GM12891 (cell line): ENCODE measurements around the gene CCDC13.

Experiments used
- POLR2A ChIP-seq: IDR thresholded peaks from 2 replicates; pipeline ENCODE4 v1.6.1; 2011; ENCODE audit warnings: low read depth, low read length, control low read depth
- POLR2AphosphoS5 ChIP-seq: IDR thresholded peaks from 2 replicates; pipeline ENCODE4 v1.6.1; 2011; ENCODE audit warnings: low read depth, low read length, control low read depth
- TAF1 ChIP-seq: IDR thresholded peaks from 2 replicates; pipeline ENCODE4 v1.6.1; 2011; ENCODE audit warnings: low read depth, low read length, control low read depth

DNA sequence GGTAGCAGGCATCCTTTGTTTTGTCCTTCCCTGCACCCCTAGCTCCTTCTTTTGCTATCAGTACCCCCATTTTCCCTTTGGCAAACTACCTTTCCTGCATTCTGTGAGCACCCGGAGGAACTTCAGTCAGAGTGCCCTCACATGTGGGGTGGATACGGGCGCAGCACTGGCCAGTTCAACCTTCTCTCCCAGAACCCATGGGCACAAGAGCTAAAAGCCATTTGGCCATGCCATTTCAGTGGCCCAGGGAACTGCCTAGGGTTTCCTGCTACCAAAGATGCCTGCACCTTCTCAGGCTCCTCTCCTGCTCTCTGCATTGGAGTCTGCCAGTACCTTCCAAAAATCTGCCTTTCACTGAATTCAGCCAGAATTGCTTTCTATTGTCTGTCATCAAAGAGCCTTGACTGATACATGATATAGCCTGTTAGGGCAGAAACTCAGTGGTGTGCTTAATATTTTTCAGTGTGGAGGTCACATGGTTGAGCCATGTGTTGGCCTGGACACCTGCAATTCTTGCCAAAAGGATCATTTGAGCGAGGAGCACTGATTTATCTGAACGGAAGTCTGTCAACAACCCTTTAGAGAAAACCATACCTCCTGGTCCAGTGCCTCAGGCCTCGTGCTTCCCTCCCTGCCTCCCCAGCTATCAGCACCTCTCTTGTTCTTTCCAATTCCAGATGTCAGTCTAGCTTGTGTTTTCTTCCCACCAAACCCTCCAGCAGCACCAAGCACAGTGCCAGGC lies 43.5 kb downstream of the CCDC13 start:
- no peak for TF ChIP-seq TAF1
- TF ChIP-seq POLR2AphosphoS5 = no peak
- no peak for TF ChIP-seq POLR2A
